ENCODE measurements around the gene KIRREL3. TPM values are rescaled to one million over a fixed set of nuclear protein-coding genes. Genes with fewer than 3 reads are reported as not detected.

KIRREL3 gene
- total and polyA plus RNA-seq, 9 of the 15 experiments (the other 6 are each of a cell fraction or from before 2014, with no cell fraction given): 0.04 to 0.10 TPM; not detected in 7

- peak in 1 of 2 experiments; percentile 37; a peak in 2 of 4 replicates for TF ChIP-seq RAD21 (CRISPR knock-in tag; conservative IDR thresholded peaks at IDR 0.05 in 1 of 2, IDR thresholded peaks at IDR 0.05 in 1 of 2)
- no peak for TF ChIP-seq AFF4 (CRISPR knock-in tag; IDR thresholded peaks at IDR 0.05)
- TF ChIP-seq CTCF (IDR thresholded peaks at IDR 0.05 in 2 of 3, conservative IDR thresholded peaks at IDR 0.05 in 1 of 3; ENCODE audit: insufficient read depth in 2 of 3, low read depth in 1 of 3, low read length in 3 of 3): peak; percentile 14 to 42 (median 41); a peak in 3 of 6 replicates
- no peak for TF ChIP-seq CUX1 (CRISPR knock-in tag; IDR thresholded peaks at IDR 0.05)
- intact Hi-C loops (cut with micrococcal nuclease): loop anchor here (5.0 kb wide), 1 partner anchor 253 kb away; no protein-coding TSS in a partner anchor
- Histone ChIP-seq H3K4me3 (no peak overlapping the region), H3K79me2 (ENCODE audit: control insufficient read depth, insufficient read depth, low read length) (no peaks in the 10 kb centered on the region), H3K4me1 (replicated peaks in 1 of 2; ENCODE audit: control insufficient read depth in 2 of 2, insufficient read depth in 2 of 2, low read length in 2 of 2) (no peaks in the 10 kb centered on the region), H2AFZ (ENCODE audit: low read depth, low read length) (no peak overlapping the region), H4K20me1 (replicated peaks; ENCODE audit: control insufficient read depth, insufficient read depth, low read length) (no peaks in the 10 kb centered on the region), H3K9me1 (ENCODE audit: control insufficient read depth, insufficient read depth, low read length) (no peaks in the 10 kb centered on the region), H3K9me3 (replicated peaks; ENCODE audit: control insufficient read depth, insufficient read depth, low read depth, low read length) (no peaks in the 10 kb centered on the region), H3K9ac (ENCODE audit: insufficient read depth in 1 of 2, low read depth in 2 of 2, low read length in 2 of 2) (no peak overlapping the region), H3K4me2 (ENCODE audit: insufficient read depth, low read length) (no peak overlapping the region), H3K36me3 (ENCODE audit: control insufficient read depth, insufficient read depth, low read length) (no peaks in the 10 kb centered on the region), H3K27ac (ENCODE audit: extremely low read depth, low read depth, low read length) (no peak overlapping the region), H3K27me3 (ENCODE audit: control insufficient read depth in 2 of 2, insufficient read depth in 2 of 2, low read length in 2 of 2) (peaks cover 0 to 8% of the 10 kb centered on the region in 2 experiments; a peak in 1 of 5 replicates)
- peak; percentile 86 for ATAC-seq
- BruUV-seq (replicated peaks): no TSS peak
- in situ Hi-C loops (cut with MboI): no loop called here
- DNase-seq (ENCODE audit: extremely low read depth in 1 of 4, low spot score in 3 of 4): peak in 3 of 4 experiments; percentile 8 to 16 (median 9)
- POLR2A ChIA-PET: no interaction called here
- CTCF ChIA-PET (ENCODE audit: low intra/inter-chr PET ratio): no interaction called here
- 0% methylated on average over 6 of the region's 6 CpGs for WGBS (ENCODE audit: insufficient coverage, low coverage, missing lambda C conversion rate)
- FAIRE-seq: no peak
These were observed 30.6 kb downstream of the KIRREL3 start for GRCh38 chr11:126969865-126970479.

All from K562 (cell line).